Stomach smooth muscle (tissue), 2 donors: ENCODE results near the gene SNCAIP.

Experiments
- H3K27ac ChIP-seq: one replicate; pipeline ENCODE4 v1.7.0; 2013; ENCODE audit warnings: mild to moderate bottlenecking, low read length, inconsistent platforms
- H3K27me3 ChIP-seq, 2 donors: one replicate each; pipeline ENCODE4 v1.7.0; 2013; ENCODE audit warnings: low read length in 2 of 2; ENCODE audit not compliant: insufficient read depth in 2 of 2, control insufficient read depth in 1 of 2
- H3K36me3 ChIP-seq, 2 donors: one replicate each; pipeline ENCODE4 v1.7.0; 2013; ENCODE audit warnings: low read length in 2 of 2; ENCODE audit not compliant: control insufficient read depth in 2 of 2, insufficient read depth in 2 of 2
- H3K4me1 ChIP-seq: one replicate; pipeline ENCODE4 v1.7.0; 2013; ENCODE audit warnings: low read length; ENCODE audit not compliant: control insufficient read depth, insufficient read depth
- H3K4me3 ChIP-seq, 2 donors: one replicate each; pipeline ENCODE4 v1.7.0; 2013; ENCODE audit warnings: low read length in 2 of 2
- H3K9ac ChIP-seq, 2 donors: one replicate each; pipeline ENCODE4 v1.7.0; 2013; ENCODE audit warnings: low read length in 2 of 2, mild to moderate bottlenecking in 1 of 2
- H3K9me3 ChIP-seq, 2 donors: one replicate each; pipeline ENCODE4 v1.7.0; 2013; ENCODE audit warnings: low read length in 2 of 2; ENCODE audit not compliant: control insufficient read depth in 2 of 2
- donor health status: healthy.
- donor health status: Pancreatic carcinoma.

SNCAIP gene

DNA sequence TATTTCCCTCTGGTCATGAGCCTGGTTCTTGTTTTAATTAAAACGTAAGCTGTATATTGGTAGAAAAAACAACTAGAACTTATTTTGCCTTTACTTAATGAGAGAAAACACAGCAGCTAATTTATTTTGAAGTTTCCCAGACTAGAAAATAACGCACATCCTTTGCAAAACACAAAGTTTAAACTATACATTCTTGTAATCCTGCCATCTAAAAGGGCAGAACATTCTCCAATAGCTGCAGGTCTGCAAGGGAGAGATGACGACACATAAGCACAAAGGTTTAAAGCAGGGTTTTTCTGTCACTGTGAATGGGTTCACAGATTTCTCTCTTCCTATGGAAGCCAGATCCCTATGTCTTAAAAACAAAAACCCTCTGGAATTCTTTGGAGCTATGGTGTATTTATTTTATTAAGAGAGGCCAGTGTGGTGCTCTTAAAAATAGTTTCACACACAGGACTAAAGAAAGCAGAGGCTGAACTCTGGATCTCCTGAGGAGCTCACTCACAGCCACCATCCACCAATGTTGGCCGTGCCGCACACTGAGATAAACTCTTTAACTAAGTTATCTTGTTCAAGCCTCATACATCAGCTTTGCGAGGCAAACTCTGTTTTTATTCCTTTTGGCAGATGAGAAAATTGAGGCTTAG is 82.4 kb downstream of the SNCAIP start:
- H3K9ac ChIP-seq = no peak overlapping the region
- H3K36me3 ChIP-seq = no peaks in the 10 kb centered on the region
- H3K4me1 ChIP-seq = peaks cover 3% of the 10 kb centered on the region
- H3K27me3 ChIP-seq = no peaks in the 10 kb centered on the region
- no peak overlapping the region for H3K4me3 ChIP-seq
- no peak overlapping the region for H3K27ac ChIP-seq
- H3K9me3 ChIP-seq = no peaks in the 10 kb centered on the region

GRCh38 chr5:122398016-122398415 is 86.0 kb downstream of the SNCAIP start:
- no peak overlapping the region for H3K9ac ChIP-seq
- no peaks in the 10 kb centered on the region for H3K36me3 ChIP-seq
- no peak overlapping the region for H3K27ac ChIP-seq
- no peaks in the 10 kb centered on the region for H3K27me3 ChIP-seq
- peaks cover 4% of the 10 kb centered on the region for H3K4me1 ChIP-seq
- H3K4me3 ChIP-seq = no peak overlapping the region
- no peaks in the 10 kb centered on the region for H3K9me3 ChIP-seq

GRCh38 chr5:122400341-122400740 is 88.3 kb downstream of the SNCAIP start:
- Histone ChIP-seq H3K4me1 (peaks cover 4% of the 10 kb centered on the region), H3K9me3 (no peaks in the 10 kb centered on the region), H3K27ac (no peak overlapping the region), H3K36me3 (no peaks in the 10 kb centered on the region), H3K9ac (no peak overlapping the region), H3K27me3 (no peaks in the 10 kb centered on the region), H3K4me3 (no peak overlapping the region)

DNA sequence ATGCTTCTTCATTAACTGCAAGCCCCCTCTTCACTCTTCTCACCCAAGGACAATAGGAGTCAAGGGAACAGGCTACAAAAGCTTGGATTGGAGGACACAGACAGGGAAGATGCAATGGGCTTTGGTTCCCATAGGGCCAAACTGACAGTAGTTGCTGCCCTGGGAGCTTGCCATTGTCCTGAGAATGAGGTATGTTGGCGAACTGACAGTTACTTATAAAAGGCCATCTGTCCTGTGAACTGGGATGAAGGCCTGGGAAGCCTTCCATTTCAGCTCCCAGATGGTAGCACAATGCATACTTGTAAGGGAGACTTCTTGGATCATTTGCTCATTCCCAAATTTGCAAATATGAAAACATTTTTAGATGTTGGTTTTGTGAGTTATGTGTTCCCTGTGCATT is 88.9 kb downstream of the SNCAIP start:
- H3K4me3 ChIP-seq = no peak overlapping the region
- H3K36me3 ChIP-seq = no peaks in the 10 kb centered on the region
- no peaks in the 10 kb centered on the region for H3K27me3 ChIP-seq
- no peaks in the 10 kb centered on the region for H3K9me3 ChIP-seq
- peaks cover 4% of the 10 kb centered on the region for H3K4me1 ChIP-seq
- no peak overlapping the region for H3K27ac ChIP-seq
- H3K9ac ChIP-seq = no peak overlapping the region

DNA sequence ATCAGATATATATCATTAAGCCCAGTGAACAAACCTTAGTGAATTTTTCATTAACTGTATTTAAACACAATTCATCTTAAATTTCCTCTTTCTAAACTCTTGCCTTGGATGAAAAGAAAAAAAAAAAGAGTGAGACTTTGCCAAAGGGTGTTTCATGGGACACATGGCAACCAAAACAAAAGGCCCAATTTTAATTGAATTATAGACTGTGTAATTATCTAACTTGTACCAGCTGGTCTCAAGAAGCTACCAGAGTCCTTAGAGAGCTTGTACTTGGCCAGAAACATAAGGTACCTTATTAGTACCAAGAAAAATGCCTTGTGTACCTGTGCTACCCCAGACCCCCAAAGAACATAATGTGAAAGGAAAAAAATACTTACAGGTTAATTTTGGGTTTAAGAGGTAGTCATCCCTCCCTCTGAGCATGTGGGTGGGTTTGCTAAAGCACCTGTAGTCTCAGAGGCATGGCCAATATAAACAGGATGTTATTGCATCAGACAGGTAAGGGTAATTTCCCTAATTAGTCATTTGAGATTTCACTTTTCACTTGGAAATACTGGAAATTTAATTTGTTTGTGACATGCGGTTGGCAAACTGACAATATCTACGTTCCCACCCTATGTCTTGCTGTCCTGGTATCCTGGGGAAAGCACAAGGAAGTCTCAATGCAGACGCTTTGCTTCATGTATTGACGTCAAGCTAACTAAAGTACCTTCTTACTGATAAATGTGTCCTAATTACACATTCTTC is 90.1 kb downstream of the SNCAIP start:
- Histone ChIP-seq H3K9ac (no peak overlapping the region), H3K4me1 (peaks cover 4% of the 10 kb centered on the region), H3K4me3 (no peak overlapping the region), H3K27ac (no peak overlapping the region), H3K36me3 (no peaks in the 10 kb centered on the region), H3K9me3 (no peaks in the 10 kb centered on the region), H3K27me3 (no peaks in the 10 kb centered on the region)

DNA sequence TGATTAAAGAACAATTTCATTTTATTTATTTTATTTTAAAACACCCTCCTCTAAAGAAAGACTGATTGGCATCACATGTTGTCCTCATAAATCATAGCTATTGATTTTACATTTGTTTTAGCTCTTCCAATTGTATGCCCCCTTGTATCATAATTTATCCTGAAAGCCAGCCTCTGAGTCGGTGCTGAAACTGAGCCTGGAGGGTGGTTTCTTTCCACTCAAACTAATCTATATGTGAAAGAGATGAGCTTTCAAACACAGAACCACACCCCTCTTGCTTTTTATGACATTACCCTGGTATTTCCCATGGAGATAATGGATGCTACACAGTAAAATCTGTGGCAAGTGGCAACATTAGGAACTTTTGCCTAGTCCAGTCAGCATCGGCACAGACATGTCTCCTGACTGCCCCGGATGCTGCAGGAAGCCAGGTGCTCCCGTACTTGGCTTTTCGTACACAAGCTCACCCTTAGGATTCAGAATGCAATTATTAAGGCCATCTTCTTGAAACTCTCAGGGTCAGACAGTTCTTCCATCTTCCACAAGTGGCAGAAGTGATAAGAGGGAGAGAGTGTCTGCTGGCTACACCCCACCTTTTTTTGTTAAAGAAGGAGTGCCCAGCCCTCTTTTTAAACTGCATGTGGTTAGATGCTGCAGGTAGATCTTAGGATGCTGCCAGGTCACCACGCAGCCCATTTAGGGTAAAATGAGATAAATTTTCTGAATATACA is 91.1 kb downstream of the SNCAIP start:
- Histone ChIP-seq H3K27ac (no peak overlapping the region), H3K9me3 (no peaks in the 10 kb centered on the region), H3K4me3 (no peak overlapping the region), H3K27me3 (no peaks in the 10 kb centered on the region), H3K36me3 (no peaks in the 10 kb centered on the region), H3K9ac (no peak overlapping the region), H3K4me1 (peaks cover 4% of the 10 kb centered on the region)

DNA sequence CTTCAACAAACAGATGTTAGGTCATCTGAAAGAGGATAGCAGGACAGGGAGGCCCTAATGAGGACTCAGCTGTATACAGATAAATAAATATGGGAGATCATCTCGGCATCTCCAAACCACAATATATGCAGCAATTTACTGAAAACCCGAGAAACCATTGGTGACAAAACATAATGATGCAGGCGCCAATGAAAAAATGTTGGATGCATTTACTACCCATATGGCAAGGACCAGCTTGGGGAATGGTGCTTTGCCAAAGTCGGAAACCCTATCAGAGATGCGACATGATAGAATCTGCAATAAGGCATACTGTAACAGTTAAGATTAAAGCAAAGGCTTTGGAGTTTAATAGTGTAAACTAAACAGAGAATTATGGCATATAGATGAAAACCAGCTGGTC is 92.0 kb downstream of the SNCAIP start:
- Histone ChIP-seq H3K9ac (no peak overlapping the region), H3K27me3 (no peaks in the 10 kb centered on the region), H3K4me3 (no peak overlapping the region), H3K27ac (no peak overlapping the region), H3K36me3 (no peaks in the 10 kb centered on the region), H3K9me3 (no peaks in the 10 kb centered on the region), H3K4me1 (peaks cover 4% of the 10 kb centered on the region)

- H3K9ac ChIP-seq = no peak overlapping the region
- no peak overlapping the region for H3K27ac ChIP-seq
- H3K4me3 ChIP-seq = no peak overlapping the region
- no peaks in the 10 kb centered on the region for H3K27me3 ChIP-seq
- peaks cover 4% of the 10 kb centered on the region for H3K4me1 ChIP-seq
- no peaks in the 10 kb centered on the region for H3K36me3 ChIP-seq
- no peaks in the 10 kb centered on the region for H3K9me3 ChIP-seq
Observed at GRCh38 chr5:122404653-122405362, 92.8 kb downstream of the SNCAIP start.

DNA sequence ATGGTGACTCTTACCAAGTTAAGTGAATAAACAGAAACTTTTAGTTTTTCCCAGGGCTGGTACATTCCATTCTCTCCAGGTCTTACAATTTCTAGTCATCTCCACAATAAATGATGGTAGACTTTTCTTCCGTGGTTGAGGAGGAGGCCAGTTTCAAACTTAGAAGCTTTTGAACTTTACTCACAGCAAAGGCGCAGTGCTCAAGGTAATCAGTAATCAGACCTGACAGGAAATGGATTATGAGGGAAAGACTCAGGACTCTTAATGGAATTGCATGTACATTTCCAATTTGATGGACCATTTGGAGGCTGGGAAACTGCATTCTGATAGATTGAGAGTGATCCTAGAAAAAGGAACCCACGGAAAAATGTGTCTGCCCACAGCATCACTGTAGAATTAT is 93.7 kb downstream of the SNCAIP start:
- no peak overlapping the region for H3K27ac ChIP-seq
- peaks cover 4% of the 10 kb centered on the region for H3K4me1 ChIP-seq
- no peaks in the 10 kb centered on the region for H3K9me3 ChIP-seq
- no peaks in the 10 kb centered on the region for H3K36me3 ChIP-seq
- no peaks in the 10 kb centered on the region for H3K27me3 ChIP-seq
- H3K4me3 ChIP-seq = no peak overlapping the region
- H3K9ac ChIP-seq = no peak overlapping the region

- no peaks in the 10 kb centered on the region for H3K27me3 ChIP-seq
- H3K4me1 ChIP-seq = no peaks in the 10 kb centered on the region
- H3K4me3 ChIP-seq = no peak overlapping the region
- no peak overlapping the region for H3K27ac ChIP-seq
- H3K9me3 ChIP-seq = no peaks in the 10 kb centered on the region
- no peaks in the 10 kb centered on the region for H3K36me3 ChIP-seq
- no peak overlapping the region for H3K9ac ChIP-seq
Observed at GRCh38 chr5:122406181-122406580, 94.1 kb downstream of the SNCAIP start.
